HG03108 (cell line): ENCODE results near the gene CPEB3.
A peak's percentile ranks its signal among the peaks of the same experiment; 100 is the strongest.

Experiments
- ATAC-seq: cut with Tn5 transposase; IDR thresholded peaks from one replicate; pipeline ENCODE4 v1.9.1; 2021; ENCODE audit warnings: moderate library complexity; ENCODE audit not compliant: unreplicated experiment

CPEB3 gene

GRCh38 chr10:92268748-92269147 lies 22.1 kb downstream of the CPEB3 start:
- no peak for ATAC-seq

GRCh38 chr10:92267343-92267742 lies 23.5 kb downstream of the CPEB3 start:
- peak; percentile 44 for ATAC-seq

- ATAC-seq = peak; percentile 69
These were observed 25.1 kb downstream of the CPEB3 start for GRCh38 chr10:92265687-92266258.

- no peak for ATAC-seq
These were observed 26.6 kb downstream of the CPEB3 start for GRCh38 chr10:92264249-92264648.

GRCh38 chr10:92263396-92263795 lies 27.5 kb downstream of the CPEB3 start:
- ATAC-seq = no peak

- ATAC-seq = no peak
These were observed 42.3 kb downstream of the CPEB3 start for GRCh38 chr10:92248566-92248965.

GRCh38 chr10:92244796-92245195 lies 46.1 kb downstream of the CPEB3 start:
- no peak for ATAC-seq

- no peak for ATAC-seq
These were observed 47.8 kb downstream of the CPEB3 start for GRCh38 chr10:92242910-92243671.

- ATAC-seq = no peak
These were observed 48.5 kb downstream of the CPEB3 start for GRCh38 chr10:92242380-92242779.

- ATAC-seq = no peak
These were observed 49.4 kb downstream of the CPEB3 start for GRCh38 chr10:92241501-92241900.

- ATAC-seq = no peak
These were observed 49.7 kb downstream of the CPEB3 start for GRCh38 chr10:92241158-92241500.

- peak; percentile 49 for ATAC-seq
These were observed 50.4 kb downstream of the CPEB3 start for GRCh38 chr10:92240289-92241157.

GRCh38 chr10:92239600-92240288 lies 51.1 kb downstream of the CPEB3 start:
- peak; percentile 27 for ATAC-seq

- ATAC-seq = no peak
These were observed 51.7 kb downstream of the CPEB3 start for GRCh38 chr10:92239151-92239599.

- ATAC-seq = no peak
These were observed 52.2 kb downstream of the CPEB3 start for GRCh38 chr10:92238586-92239098.

- no peak for ATAC-seq
These were observed 52.8 kb downstream of the CPEB3 start for GRCh38 chr10:92238054-92238585.

- no peak for ATAC-seq
These were observed 59.7 kb downstream of the CPEB3 start for GRCh38 chr10:92231196-92231595.

- ATAC-seq = no peak
These were observed 68.1 kb downstream of the CPEB3 start for GRCh38 chr10:92222603-92223262.

GRCh38 chr10:92219559-92219958 lies 71.3 kb downstream of the CPEB3 start:
- no peak for ATAC-seq

- no peak for ATAC-seq
These were observed 72.3 kb downstream of the CPEB3 start for GRCh38 chr10:92218569-92218968.
